H1 (cell line): ENCODE data around the gene PSPH. TPM values are rescaled to one million over a fixed set of nuclear protein-coding genes. Genes with fewer than 3 reads are reported as not detected.

Source experiments
- RXRA ChIP-seq: IDR thresholded peaks from 2 replicates; pipeline ENCODE4 v1.6.1; 2011; ENCODE audit warnings: low read depth, mild to moderate bottlenecking, low read length, moderate library complexity; ENCODE audit not compliant: insufficient read depth
- polyA plus RNA-seq, 7 experiments: library from polyadenylated mRNA; depleted of rRNA in 3 of 7; stranded (reverse) in 5 of 7; unstranded in 2 of 7; fragments of >200 nt in 5 of 7; fragments of 200-250 nt in 2 of 7; gene quantifications; 1 replicate in 5 of 7; 2 replicates in 1 of 7; 4 replicates in 1 of 7; pipeline versions ENCODE4 v1.2.1 to v1.2.3, GENCODE V29; 2011 to 2013; ENCODE audit warnings: missing spikeins in 2 of 7, mixed read lengths in 2 of 7
- small RNA-seq: library from polyadenylated mRNA; stranded (forward); fragments of <200 nt; extraction: miRNeasy Mini kit (QIAGEN cat#:217004); gene quantifications from one replicate; pipeline ENCODE3, GENCODE V24; 2013; ENCODE audit not compliant: insufficient read depth
- total RNA-seq: library from RNA; stranded (reverse); fragmentation: NEBNext Ultra II Directional; extraction: Animal tissue kit (Norgen Biotek cat#: 25700); gene quantifications from 2 replicates; pipeline ENCODE4 v1.2.1, GENCODE V29; 2021

PSPH gene
- total and polyA plus RNA-seq, 2 of the 8 experiments (the other 6 are each of a cell fraction or from before 2014, with no cell fraction given), result 31.0 to 64.8 TPM

DNA sequence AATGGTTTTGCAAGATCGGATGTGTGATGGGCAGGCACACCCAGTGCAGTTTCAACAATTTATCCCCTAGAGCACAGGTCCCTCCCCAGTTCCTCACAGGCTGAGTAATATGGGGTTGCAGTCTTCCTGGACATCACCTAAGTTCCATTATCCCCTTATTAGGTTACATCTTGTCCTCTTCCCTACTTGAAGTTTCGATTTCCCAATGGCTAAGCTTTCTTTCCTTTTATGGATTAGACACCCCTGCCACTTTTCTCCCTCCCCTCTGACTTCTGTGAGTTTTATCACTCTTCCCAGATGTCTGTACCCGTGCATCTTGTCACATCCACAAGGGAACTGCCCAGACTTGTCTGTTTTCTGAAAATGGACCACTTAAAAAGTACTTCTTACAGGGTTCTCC lies 89.2 kb downstream of the PSPH start (continued):
- TF ChIP-seq RXRA, result no peak
- TF ChIP-seq, all 59 proteins: peak for 0

Small RNA genes lying within 50 kb of the gene (small RNA-seq; reads per million reads assigned to genes)
- gene SNORA15 (not detected), gene SNORA22B (not detected)

Other genes starting within 250 kb of the PSPH start
- not detected in 2 replicates for gene SEPTIN14, start 188.7 kb downstream of the PSPH start, total RNA-seq
- gene SEPTIN14, start 188.7 kb downstream of the PSPH start, polyA plus RNA-seq (2011; rRNA removed), result not detected in 2 replicates
- gene ZNF713, start 164.0 kb downstream of the PSPH start, total RNA-seq, result 2.6 and 3.0 TPM in 2 replicates
- gene ZNF713, start 164.0 kb downstream of the PSPH start, polyA plus RNA-seq (2011; rRNA removed), result 1.3 TPM in 2 replicates
- 27.3 and 30.4 TPM in 2 replicates for gene MRPS17, start 99.6 kb downstream of the PSPH start, total RNA-seq
- 11.5 and 15.8 TPM in 2 replicates for gene MRPS17, start 99.6 kb downstream of the PSPH start, polyA plus RNA-seq (2011; rRNA removed)
- 38.6 and 45.2 TPM in 2 replicates for gene NIPSNAP2, start 86.9 kb downstream of the PSPH start, total RNA-seq
- 15.4 and 31.1 TPM in 2 replicates for gene NIPSNAP2, start 86.9 kb downstream of the PSPH start, polyA plus RNA-seq (2011; rRNA removed)
- 260 and 272 TPM in 2 replicates for gene CCT6A, start 321 bp upstream of the PSPH start, total RNA-seq
- 124 and 201 TPM in 2 replicates for gene CCT6A, start 321 bp upstream of the PSPH start, polyA plus RNA-seq (2011; rRNA removed)
- 59.2 and 61.9 TPM in 2 replicates for gene SUMF2, start 12.8 kb upstream of the PSPH start, total RNA-seq
- 39.8 and 55.9 TPM in 2 replicates for gene SUMF2, start 12.8 kb upstream of the PSPH start, polyA plus RNA-seq (2011; rRNA removed)
- 0.61 TPM in 1 of 2 replicates, not detected in the other for gene PHKG1, start 41.5 kb upstream of the PSPH start, total RNA-seq
- 0.03 and 0.14 TPM in 2 replicates for gene PHKG1, start 41.5 kb upstream of the PSPH start, polyA plus RNA-seq (2011; rRNA removed)
- 112 and 120 TPM in 2 replicates for gene CHCHD2, start 55.0 kb upstream of the PSPH start, total RNA-seq
- gene CHCHD2, start 55.0 kb upstream of the PSPH start, polyA plus RNA-seq (2011; rRNA removed), result 238 and 300 TPM in 2 replicates
- gene NUPR2, start 65.0 kb upstream of the PSPH start, total RNA-seq, result not detected in 2 replicates
- gene NUPR2, start 65.0 kb upstream of the PSPH start, polyA plus RNA-seq (2011; rRNA removed), result not detected in 2 replicates